Measurements from ENCODE around the gene INVS.

INVS gene

DNA sequence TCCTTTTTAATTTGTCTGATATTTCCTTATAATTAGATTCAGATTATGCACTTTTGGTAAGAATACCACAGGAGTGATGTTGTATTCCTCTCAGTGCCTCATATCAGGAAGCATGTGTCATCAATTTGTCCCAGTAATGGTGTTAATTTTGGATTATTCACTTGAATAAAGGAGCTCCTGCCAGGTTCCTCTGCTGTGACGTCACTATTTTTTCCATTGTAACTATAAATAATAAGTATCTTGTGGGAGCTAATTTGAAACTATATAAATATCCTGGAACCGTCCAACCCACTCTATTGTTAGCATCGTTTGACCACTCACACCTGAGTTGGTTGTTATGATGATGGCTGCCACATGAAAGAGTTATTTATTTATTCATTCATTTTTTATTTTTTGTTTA, 107.9 kb downstream of the INVS start:
- TF ChIP-seq, protein P1, sequence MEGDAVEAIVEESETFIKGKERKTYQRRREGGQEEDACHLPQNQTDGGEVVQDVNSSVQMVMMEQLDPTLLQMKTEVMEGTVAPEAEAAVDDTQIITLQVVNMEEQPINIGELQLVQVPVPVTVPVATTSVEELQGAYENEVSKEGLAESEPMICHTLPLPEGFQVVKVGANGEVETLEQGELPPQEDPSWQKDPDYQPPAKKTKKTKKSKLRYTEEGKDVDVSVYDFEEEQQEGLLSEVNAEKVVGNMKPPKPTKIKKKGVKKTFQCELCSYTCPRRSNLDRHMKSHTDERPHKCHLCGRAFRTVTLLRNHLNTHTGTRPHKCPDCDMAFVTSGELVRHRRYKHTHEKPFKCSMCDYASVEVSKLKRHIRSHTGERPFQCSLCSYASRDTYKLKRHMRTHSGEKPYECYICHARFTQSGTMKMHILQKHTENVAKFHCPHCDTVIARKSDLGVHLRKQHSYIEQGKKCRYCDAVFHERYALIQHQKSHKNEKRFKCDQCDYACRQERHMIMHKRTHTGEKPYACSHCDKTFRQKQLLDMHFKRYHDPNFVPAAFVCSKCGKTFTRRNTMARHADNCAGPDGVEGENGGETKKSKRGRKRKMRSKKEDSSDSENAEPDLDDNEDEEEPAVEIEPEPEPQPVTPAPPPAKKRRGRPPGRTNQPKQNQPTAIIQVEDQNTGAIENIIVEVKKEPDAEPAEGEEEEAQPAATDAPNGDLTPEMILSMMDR (IDR thresholded peaks at IDR 0.05), result no peak

DNA sequence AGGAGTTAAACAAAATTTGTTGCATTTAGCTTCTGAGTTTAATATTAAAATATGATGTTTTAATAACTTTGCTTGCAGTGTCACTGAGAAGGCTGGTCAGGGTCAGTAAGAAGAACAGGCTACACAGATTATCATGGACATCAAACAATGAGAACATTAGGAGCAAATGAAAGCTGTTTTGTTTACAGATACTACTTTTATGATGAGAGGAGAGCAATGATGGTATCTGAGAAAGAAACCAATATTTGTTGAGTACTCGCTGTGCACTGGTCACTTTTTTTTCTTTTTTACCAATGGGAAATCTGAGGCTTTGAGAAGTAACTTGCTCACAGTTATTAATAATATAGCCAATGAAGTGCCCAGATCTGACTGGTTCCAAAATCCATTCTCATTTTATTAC, 109.6 kb downstream of the INVS start:
- TF ChIP-seq, protein P1 (IDR thresholded peaks at IDR 0.05), result no peak

DNA sequence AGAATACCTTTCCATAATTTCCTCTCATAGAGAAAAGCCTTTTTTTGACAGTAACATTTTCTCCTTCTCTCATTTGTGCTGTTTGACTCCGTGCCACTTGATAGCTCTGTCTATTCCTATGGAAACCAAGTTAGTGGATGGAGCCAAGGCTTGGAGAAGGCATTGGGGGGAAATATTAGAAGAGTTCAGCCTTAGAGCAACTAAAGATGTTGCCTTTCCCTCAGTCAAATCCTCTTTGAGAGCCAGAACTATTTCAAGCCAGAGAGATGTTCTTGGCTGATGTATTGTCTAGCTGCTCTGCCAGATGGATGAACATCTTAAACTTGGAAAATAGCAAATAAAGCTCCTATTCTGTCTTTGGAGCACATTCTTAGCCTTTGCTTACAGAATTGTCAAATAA, 112.4 kb downstream of the INVS start:
- TF ChIP-seq, protein P1 (IDR thresholded peaks at IDR 0.05), result no peak

DNA sequence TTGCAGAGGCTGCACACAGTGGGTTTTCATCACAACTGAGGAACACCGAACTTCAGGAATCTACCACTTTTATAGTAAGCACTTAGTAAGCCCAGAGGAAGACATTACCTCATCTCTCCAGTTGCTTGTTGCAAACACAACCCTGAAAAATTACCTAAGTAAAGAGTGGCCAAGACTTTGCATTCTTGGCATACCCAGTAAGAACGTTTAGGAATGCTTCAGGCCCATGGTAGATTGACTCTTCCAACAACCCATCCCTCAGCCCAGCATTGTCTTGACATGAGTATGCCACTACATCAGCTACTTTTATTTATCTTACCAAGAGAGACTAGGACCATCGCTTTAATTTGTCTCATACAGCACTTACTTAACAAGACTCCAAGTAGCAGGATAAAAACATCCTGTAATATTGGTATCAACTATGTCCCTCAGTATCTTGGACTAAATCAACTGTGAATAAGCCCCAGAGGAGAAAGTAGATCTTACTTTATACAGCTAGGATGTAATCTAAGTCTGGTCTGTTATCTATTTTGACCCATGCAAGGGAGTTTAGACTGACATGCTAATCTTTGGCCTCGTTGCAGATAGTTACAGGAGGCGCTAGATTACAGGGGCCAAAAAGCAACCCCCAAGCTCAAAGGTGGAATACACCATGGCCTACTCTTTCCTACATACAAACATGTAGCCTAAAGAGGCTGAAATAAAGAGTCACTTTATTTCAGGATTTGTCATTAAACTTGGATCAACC, 114.9 kb downstream of the INVS start:
- TF ChIP-seq, protein P1 (IDR thresholded peaks at IDR 0.05), result no peak

DNA sequence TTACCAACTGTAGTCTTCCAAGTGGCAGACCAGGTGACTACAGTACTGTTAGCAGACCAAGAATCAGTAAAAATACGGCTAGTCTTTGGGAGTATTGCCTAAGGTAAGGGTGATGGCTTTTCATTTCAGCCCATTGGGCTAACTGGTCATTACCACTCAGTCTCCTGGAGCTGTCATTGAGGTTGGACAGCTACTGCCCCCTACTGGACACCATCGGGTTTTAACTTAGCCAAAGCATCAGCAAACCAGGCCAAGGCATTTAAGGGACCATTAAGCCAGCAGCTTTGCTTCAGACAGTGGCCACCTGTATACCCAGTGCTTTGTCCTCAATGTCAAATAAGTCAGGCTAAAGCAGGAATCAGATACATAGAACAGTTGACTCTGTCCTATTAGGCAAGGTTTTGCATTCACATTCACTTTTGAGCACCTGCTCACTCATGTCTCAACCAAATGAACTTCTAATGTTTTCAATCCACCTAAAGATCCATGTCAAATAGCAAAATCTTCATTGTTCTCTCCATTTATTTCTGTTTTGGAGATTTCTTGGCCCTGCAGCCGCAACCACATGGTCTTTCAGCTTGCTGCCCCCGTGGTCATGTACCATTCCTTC, 117.2 kb downstream of the INVS start:
- TF ChIP-seq, protein P1 (IDR thresholded peaks at IDR 0.05), result peak; percentile 85

DNA sequence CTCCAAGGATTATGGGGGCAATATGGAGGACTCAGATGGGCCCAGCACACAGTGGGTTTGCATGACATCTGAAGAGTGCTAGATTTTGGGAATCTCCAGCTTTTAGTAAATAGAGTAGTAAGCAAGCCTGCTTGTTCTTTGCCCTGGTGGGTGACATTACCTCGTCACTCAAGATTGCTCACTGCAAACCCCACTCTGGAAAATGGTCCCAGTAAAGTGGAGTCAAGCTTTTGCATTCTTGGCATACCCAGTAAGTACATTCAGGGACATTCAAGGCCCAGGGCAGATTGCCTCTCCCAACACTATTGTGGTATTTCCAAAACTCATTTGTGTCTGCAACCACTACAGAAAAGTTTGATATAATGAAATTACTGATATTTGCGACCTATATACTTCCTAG, 118.5 kb downstream of the INVS start:
- TF ChIP-seq, protein P1 (IDR thresholded peaks at IDR 0.05), result no peak

DNA sequence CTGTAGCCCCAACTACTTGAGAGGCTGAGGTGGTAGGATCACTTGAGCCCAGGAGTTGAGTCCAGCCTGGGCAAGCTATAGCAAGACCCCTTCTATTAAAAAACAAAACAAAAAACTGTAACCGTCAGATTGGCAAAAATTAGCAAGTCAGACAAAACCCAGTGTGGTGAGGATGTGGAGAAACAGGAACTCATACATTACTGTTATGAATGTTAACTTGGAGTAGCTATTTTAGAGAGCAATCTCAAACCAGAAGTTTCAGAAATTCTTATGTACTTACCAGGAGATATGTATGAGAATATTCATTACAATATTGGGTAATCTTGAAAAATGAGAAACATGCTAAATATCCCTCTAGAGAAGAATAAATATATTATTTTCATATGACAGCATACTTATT, 120.3 kb downstream of the INVS start:
- TF ChIP-seq, protein P1 (IDR thresholded peaks at IDR 0.05), result no peak
